H1 (cell line): ENCODE results near the gene CD47. TPM values are rescaled to one million over a fixed set of nuclear protein-coding genes. Genes with fewer than 3 reads are reported as not detected.

Experiments
- CTCF ChIA-PET: fragments of 300-600 bp; sonication (Branson Sonifier 250); formaldehyde crosslinking; loops from one replicate; lab custom pipeline; 2021; ENCODE audit not compliant: partially characterized antibody; lab: Charles Lee
- POLR2A ChIA-PET: fragments of 300-600 bp; sonication (Branson Sonifier 250); formaldehyde crosslinking; loops from one replicate; lab custom pipeline; 2021; ENCODE audit warnings: inconsistent platforms; ENCODE audit not compliant: partially characterized antibody; lab: Charles Lee
- DNase-seq, 2 experiments: peaks; one replicate each; pipeline versions ENCODE4 v3.0.0 to v3.0.0-alpha.2; 2010 to 2022; ENCODE audit warnings: low spot score in 2 of 2, low read depth in 1 of 2, mixed read lengths in 1 of 2
- FAIRE-seq: peaks from 2 replicates; lab custom pipeline; 2011; peaks lifted over from hg19 to GRCh38; lab: Jason Lieb, UNC
- H2AFZ ChIP-seq: 2 replicates; pipeline ENCODE4 v1.8.1; 2012; ENCODE audit warnings: low read length, inconsistent platforms
- H2AK5ac ChIP-seq: 2 replicates; pipeline ENCODE4 v1.6.1; 2013; ENCODE audit warnings: low read depth, low read length
- H2BK120ac ChIP-seq: replicated peaks from 2 replicates; pipeline ENCODE3; 2013; ENCODE audit warnings: low read depth, low read length, inconsistent platforms
- H2BK12ac ChIP-seq: 2 replicates; pipeline ENCODE4 v1.6.1; 2013; ENCODE audit warnings: low read depth, low read length
- H2BK15ac ChIP-seq: 2 replicates; pipeline ENCODE4 v1.6.1; 2013; ENCODE audit warnings: low read length
- H2BK20ac ChIP-seq: 2 replicates; pipeline ENCODE4 v1.6.1; 2013; ENCODE audit warnings: low read length
- H2BK5ac ChIP-seq: 2 replicates; pipeline ENCODE4 v1.6.1; 2013; ENCODE audit warnings: low read depth, low read length
- H3K14ac ChIP-seq: 2 replicates; pipeline ENCODE4 v1.6.1; 2013; ENCODE audit warnings: inconsistent platforms; ENCODE audit not compliant: insufficient read length
- H3K18ac ChIP-seq: 2 replicates; pipeline ENCODE4 v1.6.1; 2013; ENCODE audit warnings: low read length; ENCODE audit errors: extremely low read depth
- H3K23ac ChIP-seq: 2 replicates; pipeline ENCODE4 v1.6.1; 2013; ENCODE audit warnings: inconsistent platforms; ENCODE audit not compliant: insufficient read length
- H3K23me2 ChIP-seq: 2 replicates; pipeline ENCODE4 v1.6.1; 2013; ENCODE audit warnings: low read depth, low read length
- H3K27ac ChIP-seq: 2 replicates; pipeline ENCODE4 v1.6.1; 2011; ENCODE audit warnings: low read depth, low read length, inconsistent platforms
- H3K27me3 ChIP-seq, 4 experiments: replicated peaks in 1 of 4; 1 replicate in 1 of 4; 2 replicates in 3 of 4; pipeline versions ENCODE4 v1.6.1 to v1.8.1; 2011 to 2013; ENCODE audit warnings: low read length in 3 of 4, mild to moderate bottlenecking in 3 of 4, inconsistent platforms in 2 of 4, mixed read lengths in 2 of 4, moderate library complexity in 1 of 4; ENCODE audit not compliant: control insufficient read depth in 3 of 4, insufficient read depth in 3 of 4; ENCODE audit errors: extremely low read depth in 1 of 4
- H3K36me3 ChIP-seq, 4 experiments: 2 replicates each; pipeline versions ENCODE4 v1.6.1 to v1.8.1; 2011 to 2013; ENCODE audit warnings: mild to moderate bottlenecking in 4 of 4, low read length in 3 of 4, moderate library complexity in 2 of 4, control low read depth in 1 of 4, inconsistent platforms in 1 of 4; ENCODE audit not compliant: insufficient read depth in 4 of 4, control insufficient read depth in 2 of 4
- H3K4ac ChIP-seq: replicated peaks from 2 replicates; pipeline ENCODE3; 2013; ENCODE audit warnings: low read length, low read depth, mixed read lengths, inconsistent platforms; ENCODE audit not compliant: insufficient read length
- H3K4me1 ChIP-seq, 4 experiments: replicated peaks in 1 of 4; 1 replicate in 1 of 4; 2 replicates in 3 of 4; pipeline versions ENCODE4 v1.6.1 to v1.8.1; 2011 to 2013; ENCODE audit warnings: low read length in 3 of 4, inconsistent platforms in 2 of 4, mixed read lengths in 1 of 4; ENCODE audit not compliant: insufficient read depth in 4 of 4, control insufficient read depth in 3 of 4
- H3K4me2 ChIP-seq, 2 experiments: 2 replicates each; pipeline versions ENCODE4 v1.6.1 to v1.8.1; 2011 to 2013; ENCODE audit warnings: low read depth in 2 of 2, low read length in 2 of 2, control low read depth in 1 of 2, inconsistent platforms in 1 of 2, mild to moderate bottlenecking in 1 of 2; ENCODE audit not compliant: insufficient read depth in 1 of 2
- H3K4me3 ChIP-seq, 4 experiments: fragments of 200-600, 300-600 bp in 1 of 4; sonication (generic), shearing (Covaris generic), sonication (Bioruptor Twin) in 1 of 4; 2 replicates each; pipeline versions ENCODE4 v1.5.1 to v1.8.1; 2011 to 2016; ENCODE audit warnings: low read length in 4 of 4, low read depth in 3 of 4, control low read depth in 2 of 4, inconsistent platforms in 2 of 4, mild to moderate bottlenecking in 2 of 4, mixed read lengths in 1 of 4, moderate library complexity in 1 of 4; ENCODE audit not compliant: insufficient read depth in 2 of 4; ENCODE audit errors: extremely low read depth in 1 of 4
- H3K56ac ChIP-seq: replicated peaks from 2 replicates; pipeline ENCODE3; 2013; ENCODE audit warnings: low read depth, mild to moderate bottlenecking, mixed read lengths, low read length, inconsistent platforms; ENCODE audit not compliant: insufficient read length
- H3K79me1 ChIP-seq: 2 replicates; pipeline ENCODE4 v1.6.1; 2013; ENCODE audit warnings: low read depth, low read length, control low read depth
- H3K79me2 ChIP-seq, 2 experiments: 2 replicates each; pipeline versions ENCODE4 v1.6.1 to v1.8.1; 2012 to 2013; ENCODE audit warnings: low read length in 2 of 2, mild to moderate bottlenecking in 2 of 2, inconsistent platforms in 1 of 2; ENCODE audit not compliant: insufficient read depth in 2 of 2, control insufficient read depth in 1 of 2
- H3K9ac ChIP-seq, 4 experiments: replicated peaks in 1 of 4; 1 replicate in 1 of 4; 2 replicates in 3 of 4; pipeline versions ENCODE4 v1.6.1 to v1.8.1; 2011 to 2013; ENCODE audit warnings: low read depth in 3 of 4, low read length in 3 of 4, control low read depth in 2 of 4, mild to moderate bottlenecking in 2 of 4, moderate library complexity in 2 of 4, inconsistent platforms in 1 of 4; ENCODE audit errors: extremely low read depth in 1 of 4
- H3K9me3 ChIP-seq, 2 experiments: 2 replicates each; pipeline versions ENCODE4 v1.6.1 to v1.8.1; 2012 to 2013; ENCODE audit warnings: mild to moderate bottlenecking in 2 of 2, moderate library complexity in 2 of 2, control low read depth in 1 of 2, inconsistent platforms in 1 of 2, low read depth in 1 of 2, low read length in 1 of 2, mixed read lengths in 1 of 2; ENCODE audit not compliant: insufficient read depth in 2 of 2
- H4K20me1 ChIP-seq, 2 experiments: replicated peaks in 1 of 2; 2 replicates each; pipeline versions ENCODE3 to v1.8.1; 2011 to 2013; ENCODE audit warnings: inconsistent platforms in 2 of 2, low read length in 2 of 2, mild to moderate bottlenecking in 1 of 2; ENCODE audit not compliant: insufficient read depth in 2 of 2, control insufficient read depth in 1 of 2
- H4K5ac ChIP-seq: 2 replicates; pipeline ENCODE4 v1.6.1; 2013; ENCODE audit warnings: low read length, low read depth, mixed read lengths, inconsistent platforms; ENCODE audit not compliant: insufficient read length
- H4K8ac ChIP-seq: 2 replicates; pipeline ENCODE4 v1.8.0; 2013; ENCODE audit warnings: mild to moderate bottlenecking, moderate library complexity, low read length, inconsistent platforms; ENCODE audit not compliant: insufficient read depth; ENCODE audit errors: extremely low read depth
- H4K91ac ChIP-seq: replicated peaks from 2 replicates; pipeline ENCODE3; 2013; ENCODE audit warnings: low read length, mixed read lengths, inconsistent platforms; ENCODE audit not compliant: insufficient read length
- BACH1 ChIP-seq: IDR thresholded peaks from 2 replicates; pipeline ENCODE4 v1.6.1; 2012; ENCODE audit warnings: low read length, improper control_type of control experiment
- BRCA1 ChIP-seq: IDR thresholded peaks from 2 replicates; pipeline ENCODE4 v1.6.1; 2012; ENCODE audit warnings: low read depth, low read length, improper control_type of control experiment
- EGR1 ChIP-seq: IDR thresholded peaks from 2 replicates; pipeline ENCODE4 v1.6.1; 2011; ENCODE audit warnings: low read depth, low read length, borderline replicate concordance
- POLR2AphosphoS5 ChIP-seq: IDR thresholded peaks from 2 replicates; pipeline ENCODE4 v1.6.1; 2011; ENCODE audit warnings: low read depth, low read length
- RXRA ChIP-seq: IDR thresholded peaks from 2 replicates; pipeline ENCODE4 v1.6.1; 2011; ENCODE audit warnings: low read depth, mild to moderate bottlenecking, low read length, moderate library complexity; ENCODE audit not compliant: insufficient read depth
- SAP30 ChIP-seq: fragments of 300-600 bp; sonication (generic); IDR thresholded peaks from 2 replicates; pipeline ENCODE4 v1.7.1; 2012; ENCODE audit warnings: low read length, moderate library complexity, mild to moderate bottlenecking, inconsistent platforms; ENCODE audit not compliant: insufficient read depth, insufficient replicate concordance
- SRF ChIP-seq: IDR thresholded peaks from 2 replicates; pipeline ENCODE4 v1.6.1; 2011; ENCODE audit warnings: mild to moderate bottlenecking, low read depth, low read length, moderate library complexity
- TCF12 ChIP-seq: IDR thresholded peaks from 2 replicates; pipeline ENCODE4 v1.6.1; 2011; ENCODE audit warnings: low read depth, mild to moderate bottlenecking, low read length
- WGBS, 2 experiments: shearing (Covaris generic) in 1 of 2; methylation state at CpG; one replicate each; pipeline versions ENCODE4 v1.1.6 to v1.1.7; 2013 to 2015; ENCODE audit warnings: low lambda C conversion rate in 2 of 2, mixed read lengths in 2 of 2, inconsistent platforms in 1 of 2, low coverage in 1 of 2, missing lambda C conversion rate in 1 of 2; ENCODE audit not compliant: insufficient replicate concordance in 2 of 2, insufficient coverage in 1 of 2, insufficient read length in 1 of 2; ENCODE audit errors: extremely low coverage in 1 of 2, missing lambda C conversion rate in 1 of 2; 5-methylcytosine and 5-hydroxymethylcytosine counted together
- polyA plus RNA-seq, 7 experiments: library from polyadenylated mRNA; depleted of rRNA in 3 of 7; stranded (reverse) in 5 of 7; unstranded in 2 of 7; fragments of >200 nt in 5 of 7; fragments of 200-250 nt in 2 of 7; gene quantifications; 1 replicate in 5 of 7; 2 replicates in 1 of 7; 4 replicates in 1 of 7; pipeline versions ENCODE4 v1.2.1 to v1.2.3, GENCODE V29; 2011 to 2013; ENCODE audit warnings: missing spikeins in 2 of 7, mixed read lengths in 2 of 7
- total RNA-seq: library from RNA; stranded (reverse); fragmentation: NEBNext Ultra II Directional; extraction: Animal tissue kit (Norgen Biotek cat#: 25700); gene quantifications from 2 replicates; pipeline ENCODE4 v1.2.1, GENCODE V29; 2021
- TF ChIP-seq, protein P1 (sequence below): IDR thresholded peaks from 2 replicates; pipeline ENCODE4 v1.6.1; 2011; ENCODE audit warnings: low read depth, mild to moderate bottlenecking, low read length; ENCODE audit not compliant: insufficient read depth
- TF ChIP-seq, protein P2 (sequence below), 3 experiments: IDR thresholded peaks; 1 replicate in 2 of 3; 2 replicates in 1 of 3; pipeline versions ENCODE4 v1.5.1 to v1.6.1; 2011; ENCODE audit warnings: low read length in 3 of 3, mild to moderate bottlenecking in 3 of 3, inconsistent platforms in 2 of 3, low read depth in 1 of 3, moderate library complexity in 1 of 3; ENCODE audit not compliant: insufficient read depth in 1 of 3; ENCODE audit errors: control extremely low read depth in 1 of 3

Gene CD47
- total and polyA plus RNA-seq, 2 of the 8 experiments (the other 6 are each of a cell fraction or from before 2014, with no cell fraction given) = 14.4 to 19.3 TPM

DNA sequence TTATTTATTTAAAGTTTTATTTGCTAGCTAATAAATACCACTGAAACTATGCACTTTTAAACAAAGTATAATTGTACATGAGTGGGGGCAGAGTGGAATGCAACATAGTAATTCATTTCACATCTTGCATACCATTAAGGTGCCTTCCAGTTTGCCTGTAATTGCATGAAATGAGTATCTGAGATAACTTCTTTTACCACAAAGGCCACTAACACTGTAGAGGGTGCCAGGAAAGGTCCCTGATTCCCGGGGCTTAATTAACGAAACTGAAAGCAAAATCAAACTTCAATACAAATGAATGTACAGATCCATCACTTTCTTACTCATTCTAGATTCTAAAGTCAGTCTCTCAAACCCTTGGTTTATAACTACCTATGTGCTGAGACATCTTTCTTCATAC is 2.1 kb downstream of the CD47 start:
- ChIA-PET CTCF (interaction anchor here (0.6 kb wide), 1 partner anchor 447 kb away, joined by 3 read pairs; no protein-coding TSS in a partner anchor), POLR2A (no interaction called here)
- no peak overlapping the region for H3K27ac ChIP-seq
- no peaks in the 10 kb centered on the region for H3K79me1 ChIP-seq
- no peak for FAIRE-seq
- no peak overlapping the region for H4K8ac ChIP-seq
- peaks cover 10 to 19% (median 15%) of the 10 kb centered on the region in 4 experiments for H3K27me3 ChIP-seq
- H2BK120ac ChIP-seq = no peak overlapping the region
- H3K23ac ChIP-seq = no peak overlapping the region
- H2AK5ac ChIP-seq = no peak overlapping the region
- no peak overlapping the region for H2AFZ ChIP-seq
- DNase-seq = no peak
- H3K14ac ChIP-seq = no peak overlapping the region
- peaks cover 10% of the 10 kb centered on the region; the same call in 1 of the 2 replicates for H3K23me2 ChIP-seq
- no peak overlapping the region for H2BK12ac ChIP-seq
- peaks cover 0 to 4% of the 10 kb centered on the region in 2 experiments; a peak in 1 of 4 replicates for H3K9me3 ChIP-seq
- no peak overlapping the region for H2BK5ac ChIP-seq
- 95% methylated on average over 2 of the region's 2 CpGs; no CpG with 5 or more reads in 1 of the 2 experiments for WGBS, 2 experiments
- no peak overlapping the region for H4K91ac ChIP-seq
- no peak overlapping the region for H3K9ac ChIP-seq
- no peak overlapping the region for H3K56ac ChIP-seq
- no peak overlapping the region for H3K4me3 ChIP-seq
- H3K18ac ChIP-seq = no peak overlapping the region
- no peaks in the 10 kb centered on the region for H3K36me3 ChIP-seq
- peaks cover 0 to 4% of the 10 kb centered on the region in 2 experiments; a peak in 1 of 4 replicates for H3K79me2 ChIP-seq
- no peak overlapping the region for H3K4ac ChIP-seq
- H3K4me1 ChIP-seq = peaks cover 0 to 3% (median 0%) of the 10 kb centered on the region in 4 experiments; a peak in 2 of 7 replicates
- H4K5ac ChIP-seq = no peak overlapping the region
- no peak overlapping the region for H2BK20ac ChIP-seq
- peaks cover 0 to 1% of the 10 kb centered on the region in 2 experiments for H4K20me1 ChIP-seq
- no peak overlapping the region; a peak in 1 of 4 replicates for H3K4me2 ChIP-seq
- H2BK15ac ChIP-seq = no peak overlapping the region
- no peak for TF ChIP-seq SAP30
- TF ChIP-seq SRF = no peak
- no peak for TF ChIP-seq BACH1
- TF ChIP-seq, protein P1, sequence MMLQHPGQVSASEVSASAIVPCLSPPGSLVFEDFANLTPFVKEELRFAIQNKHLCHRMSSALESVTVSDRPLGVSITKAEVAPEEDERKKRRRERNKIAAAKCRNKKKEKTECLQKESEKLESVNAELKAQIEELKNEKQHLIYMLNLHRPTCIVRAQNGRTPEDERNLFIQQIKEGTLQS = no peak
- TF ChIP-seq POLR2AphosphoS5 = no peak
- no peak for TF ChIP-seq RXRA
- no peak for TF ChIP-seq BRCA1
- TF ChIP-seq, protein P2, sequence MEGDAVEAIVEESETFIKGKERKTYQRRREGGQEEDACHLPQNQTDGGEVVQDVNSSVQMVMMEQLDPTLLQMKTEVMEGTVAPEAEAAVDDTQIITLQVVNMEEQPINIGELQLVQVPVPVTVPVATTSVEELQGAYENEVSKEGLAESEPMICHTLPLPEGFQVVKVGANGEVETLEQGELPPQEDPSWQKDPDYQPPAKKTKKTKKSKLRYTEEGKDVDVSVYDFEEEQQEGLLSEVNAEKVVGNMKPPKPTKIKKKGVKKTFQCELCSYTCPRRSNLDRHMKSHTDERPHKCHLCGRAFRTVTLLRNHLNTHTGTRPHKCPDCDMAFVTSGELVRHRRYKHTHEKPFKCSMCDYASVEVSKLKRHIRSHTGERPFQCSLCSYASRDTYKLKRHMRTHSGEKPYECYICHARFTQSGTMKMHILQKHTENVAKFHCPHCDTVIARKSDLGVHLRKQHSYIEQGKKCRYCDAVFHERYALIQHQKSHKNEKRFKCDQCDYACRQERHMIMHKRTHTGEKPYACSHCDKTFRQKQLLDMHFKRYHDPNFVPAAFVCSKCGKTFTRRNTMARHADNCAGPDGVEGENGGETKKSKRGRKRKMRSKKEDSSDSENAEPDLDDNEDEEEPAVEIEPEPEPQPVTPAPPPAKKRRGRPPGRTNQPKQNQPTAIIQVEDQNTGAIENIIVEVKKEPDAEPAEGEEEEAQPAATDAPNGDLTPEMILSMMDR (IDR thresholded peaks at IDR 0.05; ENCODE audit: control extremely low read depth in 1 of 3, insufficient read depth in 1 of 3, low read depth in 1 of 3, low read length in 3 of 3) = no peak
- no peak for TF ChIP-seq TCF12
- no peak for TF ChIP-seq EGR1
